Right lung (tissue), 5 donors: ENCODE measurements around the gene OGFR. TPM values are rescaled to one million over a fixed set of nuclear protein-coding genes. Genes with fewer than 3 reads are reported as not detected.

ENCODE experiments used
- DNase-seq, 2 donors: peaks; one replicate each; pipeline ENCODE4 v3.0.0-alpha.2; 2013
- polyA plus RNA-seq, 5 donors: library from polyadenylated mRNA; unstranded; fragments of 120-200 nt; gene quantifications; one replicate each; pipeline versions ENCODE4 v1.2.1 to v1.2.3, GENCODE V29; 2013; ENCODE audit warnings: inconsistent platforms in 1 of 5, low replicate concordance in 1 of 5; ENCODE audit not compliant: insufficient read length in 5 of 5, insufficient read depth in 1 of 5

OGFR gene
- polyA plus RNA-seq, 5 donors: 19.3 to 38.0 (median 27.3) TPM

- no peak for DNase-seq
Observed at GRCh38 chr20:62782149-62782892, 22.3 kb upstream of the OGFR start.

- no peak for DNase-seq
Observed at GRCh38 chr20:62782893-62783278, 21.7 kb upstream of the OGFR start.

GRCh38 chr20:62784497-62784896 lies 20.1 kb upstream of the OGFR start:
- no peak for DNase-seq

- DNase-seq: no peak
Observed at GRCh38 chr20:62785393-62785792, 19.2 kb upstream of the OGFR start.

- DNase-seq: no peak
Observed at GRCh38 chr20:62786157-62786556, 18.5 kb upstream of the OGFR start.

- DNase-seq: no peak
Observed at GRCh38 chr20:62787321-62787720, 17.3 kb upstream of the OGFR start.

- no peak for DNase-seq
Observed at GRCh38 chr20:62787866-62788265, 16.8 kb upstream of the OGFR start.

GRCh38 chr20:62788607-62789006 lies 16.0 kb upstream of the OGFR start:
- no peak for DNase-seq

GRCh38 chr20:62790075-62790474 lies 14.6 kb upstream of the OGFR start:
- DNase-seq: no peak

GRCh38 chr20:62791301-62792181 lies 13.1 kb upstream of the OGFR start:
- DNase-seq: peak; percentile 75 to 84

- no peak for DNase-seq
Observed at GRCh38 chr20:62792182-62792939, 12.3 kb upstream of the OGFR start.

- no peak for DNase-seq
Observed at GRCh38 chr20:62792940-62793756, 11.5 kb upstream of the OGFR start.

- no peak for DNase-seq
Observed at GRCh38 chr20:62793757-62794006, 11.0 kb upstream of the OGFR start.

- peak; percentile 95 to 96 for DNase-seq
Observed at GRCh38 chr20:62794007-62794724, 10.5 kb upstream of the OGFR start.

GRCh38 chr20:62795023-62795761 lies 9.4 kb upstream of the OGFR start:
- DNase-seq: no peak

GRCh38 chr20:62796699-62797491 lies 7.7 kb upstream of the OGFR start:
- no peak for DNase-seq

- DNase-seq: no peak
Observed at GRCh38 chr20:62797671-62798532, 6.7 kb upstream of the OGFR start.

- DNase-seq: no peak
Observed at GRCh38 chr20:62799036-62799435, 5.6 kb upstream of the OGFR start.
